Upper lobe of left lung (tissue), 4 donors: ENCODE data around the gene DSTN.

Experiments used
- CTCF ChIP-seq, 6 experiments: fragments of 450-650 bp in 4 of 6; fragments of 200-600 bp in 2 of 6; sonication (generic) in 2 of 6; IDR thresholded peaks; one replicate each; pipeline ENCODE4 v1.5.1; 2016 to 2019; ENCODE audit warnings: antibody characterized with exemption in 6 of 6
- POLR2AphosphoS5 ChIP-seq, 2 donors: sonication (generic); formaldehyde crosslinking; IDR thresholded peaks; one replicate each; pipeline ENCODE4 v1.5.1; 2017; ENCODE audit warnings: antibody characterized with exemption in 2 of 2

GRCh38 chr20:17579369-17580039, 9.6 kb downstream of the DSTN start:
- TF ChIP-seq CTCF (IDR thresholded peaks at IDR 0.05) (no peak), POLR2AphosphoS5 (IDR thresholded peaks at IDR 0.05) (no peak)
